ENCODE data around the gene SLC41A1.

SLC41A1 gene

DNA sequence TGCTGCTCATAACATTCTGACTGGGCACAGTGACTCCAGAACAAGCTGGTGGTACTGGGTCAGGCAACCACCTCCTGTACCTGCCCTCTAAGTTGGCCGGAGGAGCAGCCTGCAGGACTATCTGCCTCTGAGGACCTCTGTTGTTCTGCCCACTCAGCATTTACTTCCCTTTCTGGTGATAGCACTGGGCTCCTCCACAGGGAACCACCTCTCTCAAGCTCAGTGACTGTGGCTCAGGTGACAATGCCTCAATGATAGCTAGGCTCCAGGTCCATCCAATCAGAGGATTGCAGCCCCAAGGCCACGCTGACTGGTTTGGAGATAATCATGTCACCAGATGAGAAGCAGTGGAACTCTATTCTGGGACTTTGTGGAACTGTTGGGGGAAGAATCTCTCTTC lies 15.8 kb downstream of the SLC41A1 start:
- TF ChIP-seq, protein P1, sequence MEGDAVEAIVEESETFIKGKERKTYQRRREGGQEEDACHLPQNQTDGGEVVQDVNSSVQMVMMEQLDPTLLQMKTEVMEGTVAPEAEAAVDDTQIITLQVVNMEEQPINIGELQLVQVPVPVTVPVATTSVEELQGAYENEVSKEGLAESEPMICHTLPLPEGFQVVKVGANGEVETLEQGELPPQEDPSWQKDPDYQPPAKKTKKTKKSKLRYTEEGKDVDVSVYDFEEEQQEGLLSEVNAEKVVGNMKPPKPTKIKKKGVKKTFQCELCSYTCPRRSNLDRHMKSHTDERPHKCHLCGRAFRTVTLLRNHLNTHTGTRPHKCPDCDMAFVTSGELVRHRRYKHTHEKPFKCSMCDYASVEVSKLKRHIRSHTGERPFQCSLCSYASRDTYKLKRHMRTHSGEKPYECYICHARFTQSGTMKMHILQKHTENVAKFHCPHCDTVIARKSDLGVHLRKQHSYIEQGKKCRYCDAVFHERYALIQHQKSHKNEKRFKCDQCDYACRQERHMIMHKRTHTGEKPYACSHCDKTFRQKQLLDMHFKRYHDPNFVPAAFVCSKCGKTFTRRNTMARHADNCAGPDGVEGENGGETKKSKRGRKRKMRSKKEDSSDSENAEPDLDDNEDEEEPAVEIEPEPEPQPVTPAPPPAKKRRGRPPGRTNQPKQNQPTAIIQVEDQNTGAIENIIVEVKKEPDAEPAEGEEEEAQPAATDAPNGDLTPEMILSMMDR (conservative IDR thresholded peaks at IDR 0.05) = no peak
- H3K27ac ChIP-seq = no peak overlapping the region

DNA sequence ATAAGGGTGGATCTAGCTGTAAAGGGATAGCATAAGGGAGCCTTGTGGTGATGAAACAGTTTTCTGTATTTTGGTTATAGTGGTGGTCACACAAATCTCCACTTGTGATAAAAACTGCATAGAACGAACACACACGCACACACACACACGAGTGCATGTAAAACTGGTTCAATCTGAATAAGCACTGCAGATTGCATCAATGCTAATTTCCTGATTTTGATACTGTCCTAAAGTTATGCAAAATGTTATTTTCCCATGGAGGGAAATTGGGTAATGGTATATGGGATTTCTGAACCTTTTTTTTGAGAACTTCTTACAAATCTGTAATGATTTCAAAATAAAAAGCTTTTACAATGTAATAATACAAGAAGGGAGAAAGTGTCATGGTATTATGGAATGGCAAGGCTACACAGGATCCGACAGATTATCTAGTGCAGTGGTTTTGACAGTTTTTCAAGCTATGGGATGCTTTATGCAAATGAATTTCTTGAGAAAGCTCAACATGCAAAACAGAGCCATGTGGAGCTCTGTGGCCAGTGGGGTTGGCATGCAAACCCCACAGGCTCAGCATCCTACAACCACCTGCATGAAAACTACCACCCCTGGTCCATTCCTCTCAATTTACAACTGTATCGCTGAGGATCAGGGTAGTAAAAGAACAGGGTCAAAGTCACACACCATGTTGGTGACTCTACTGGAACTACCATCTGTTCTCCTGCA lies 18.8 kb downstream of the SLC41A1 start:
- TF ChIP-seq, protein P1 (conservative IDR thresholded peaks at IDR 0.05) = no peak
- no peak overlapping the region for H3K27ac ChIP-seq

DNA sequence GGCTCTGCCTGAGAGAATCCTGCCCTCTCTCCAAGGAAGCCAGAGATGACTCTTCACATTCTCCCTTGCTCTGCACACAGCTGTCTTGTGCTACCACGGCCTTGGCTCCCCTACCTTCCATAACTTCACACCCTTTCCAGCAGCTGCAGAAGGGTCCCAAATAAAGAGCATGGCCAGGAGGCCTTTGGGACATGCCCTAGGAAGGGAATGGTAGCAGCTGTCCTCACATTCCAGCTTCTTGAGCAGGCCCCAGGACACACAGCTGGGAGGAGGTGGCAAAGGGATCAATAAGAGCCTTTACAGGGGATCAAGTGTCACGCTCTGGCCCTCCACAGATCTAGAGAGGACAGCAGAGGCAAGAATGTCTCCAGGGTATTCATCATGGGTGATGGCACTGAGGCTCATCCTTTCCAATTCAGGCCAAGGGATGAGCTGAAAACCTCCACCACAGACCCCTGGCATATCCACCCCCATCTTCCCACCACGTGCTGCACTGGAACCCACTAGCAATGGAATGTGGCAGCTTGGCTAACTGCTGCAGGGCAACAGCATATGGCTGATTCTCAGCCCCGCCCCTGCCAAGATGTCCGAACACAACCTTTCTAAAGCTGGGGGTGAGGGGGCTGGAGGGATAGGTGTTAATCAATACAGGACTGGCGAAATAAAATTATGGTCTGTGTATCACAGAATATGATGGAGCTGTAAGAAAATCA lies 19.9 kb downstream of the SLC41A1 start:
- TF ChIP-seq, protein P1 (conservative IDR thresholded peaks at IDR 0.05) = no peak
- H3K27ac ChIP-seq = no peak overlapping the region

DNA sequence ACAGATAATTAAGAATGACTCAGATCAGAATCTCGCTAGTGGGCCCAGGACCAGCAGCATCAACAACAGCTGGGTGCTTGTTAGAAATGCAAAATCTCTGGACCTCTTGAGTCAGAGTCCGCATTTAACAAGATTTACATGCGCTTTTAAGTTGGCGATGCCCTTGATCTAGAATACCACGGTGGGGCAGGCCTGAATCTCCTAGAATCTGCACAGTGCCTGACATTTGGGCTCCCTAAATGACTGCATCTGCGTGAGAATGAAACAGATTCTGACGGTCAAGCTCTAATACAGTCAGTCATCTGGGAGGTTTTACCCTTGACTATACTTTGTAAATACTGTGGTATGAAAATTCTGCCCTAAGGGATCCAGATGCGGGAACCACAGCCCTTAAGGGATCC lies 20.5 kb downstream of the SLC41A1 start:
- H3K27ac ChIP-seq = no peak overlapping the region
- TF ChIP-seq, protein P1 (conservative IDR thresholded peaks at IDR 0.05) = no peak

DNA sequence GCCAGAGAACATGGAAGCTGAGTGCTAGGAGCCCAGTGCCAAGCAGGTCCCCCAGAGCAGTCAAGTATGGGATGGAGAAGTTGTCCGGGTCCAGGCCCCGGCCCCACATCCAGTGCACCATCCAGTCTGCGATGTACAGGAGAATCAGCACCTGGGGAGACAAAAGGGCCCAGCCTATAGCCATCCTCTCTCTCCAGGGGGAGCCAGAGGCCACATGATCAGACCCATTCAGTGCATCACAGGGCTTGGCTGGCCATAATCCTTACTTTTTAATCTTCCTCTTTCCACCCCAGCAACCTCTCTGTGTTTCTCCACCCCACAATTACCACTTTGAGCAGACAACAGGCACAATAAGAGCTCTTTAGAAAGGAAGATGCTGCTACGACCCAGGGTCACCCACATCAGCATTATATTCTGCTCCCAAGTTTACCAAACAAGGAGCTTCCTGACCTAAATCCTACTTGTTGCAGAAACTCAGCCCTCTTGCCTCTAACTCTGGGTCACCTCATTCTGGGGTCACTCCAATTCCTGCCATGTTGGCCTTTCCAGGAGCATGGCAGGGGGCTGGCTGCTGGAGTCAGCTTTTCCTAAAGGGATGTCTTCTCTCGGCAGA lies 21.3 kb downstream of the SLC41A1 start:
- TF ChIP-seq, protein P1 (conservative IDR thresholded peaks at IDR 0.05) = peak; percentile 87
- no peak overlapping the region for H3K27ac ChIP-seq

DNA sequence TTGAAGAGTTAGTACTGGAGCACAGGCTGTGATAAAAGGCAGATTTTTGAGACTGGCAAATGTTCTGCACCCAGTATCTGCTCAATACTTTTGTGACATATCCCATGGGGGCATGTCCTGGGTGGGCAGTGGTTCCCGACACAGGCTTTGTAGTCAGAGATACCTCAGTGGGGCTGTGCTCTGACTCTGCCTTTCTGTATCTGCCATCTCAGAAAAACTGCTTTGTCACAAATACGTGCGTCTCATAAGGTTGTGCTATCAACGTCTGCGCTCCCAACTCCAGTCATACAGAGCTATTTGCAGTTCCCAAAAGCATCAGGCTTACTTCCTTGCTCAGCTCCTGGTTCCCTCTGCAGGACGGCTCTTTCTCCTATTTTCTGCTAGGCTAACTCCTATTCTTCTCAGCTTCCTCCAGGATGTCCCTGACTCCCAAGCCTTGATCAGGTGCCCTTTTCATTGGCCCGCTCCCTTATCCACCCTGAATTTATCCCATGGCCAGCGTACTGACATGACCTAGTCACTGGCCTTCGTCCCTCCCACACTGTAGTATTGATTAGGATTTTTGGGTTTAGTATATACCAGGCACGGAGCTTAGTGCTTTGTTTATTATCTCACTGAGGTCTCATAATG lies 25.6 kb downstream of the SLC41A1 start:
- H3K27ac ChIP-seq = no peak overlapping the region
- TF ChIP-seq, protein P1 (conservative IDR thresholded peaks at IDR 0.05) = no peak

DNA sequence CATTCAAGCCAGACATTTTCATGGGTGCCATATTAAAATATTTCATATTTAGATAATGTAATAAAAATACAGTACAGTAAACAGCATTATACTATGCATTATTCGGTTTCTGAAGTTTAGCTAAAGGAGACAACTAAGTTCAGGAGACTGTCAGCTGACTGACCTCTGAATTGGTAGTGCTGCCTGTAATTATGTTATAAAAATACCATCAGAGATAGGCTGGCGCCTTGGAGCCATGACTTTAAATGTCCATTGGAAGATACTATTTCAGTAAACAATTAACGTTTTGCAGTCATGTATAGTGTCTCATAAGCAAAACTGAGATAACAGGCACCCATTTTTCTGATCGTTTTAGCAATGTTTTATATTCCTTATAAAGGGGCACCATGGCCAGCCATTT lies 26.4 kb downstream of the SLC41A1 start:
- TF ChIP-seq, protein P1 (conservative IDR thresholded peaks at IDR 0.05) = no peak
- H3K27ac ChIP-seq = no peak overlapping the region

Measured in VCaP (cell line).